Liver (tissue), 9 donors: ENCODE data around the gene TTYH2. TPM values are rescaled to one million over a fixed set of nuclear protein-coding genes. Genes with fewer than 3 reads are reported as not detected.

ENCODE experiments used
- DNase-seq: peaks from one replicate; pipeline ENCODE4 v3.0.0-alpha.2; 2017; ENCODE audit warnings: low spot score
- H3K27ac ChIP-seq, 2 donors: one replicate each; pipeline ENCODE4 v1.7.0; 2013; ENCODE audit warnings: inconsistent platforms in 2 of 2, low read length in 2 of 2, control low read depth in 1 of 2, low read depth in 1 of 2, mild to moderate bottlenecking in 1 of 2
- H3K27me3 ChIP-seq, 4 donors: one replicate each; pipeline versions ENCODE4 v1.6.1 to v1.7.0; 2013; ENCODE audit warnings: low read length in 3 of 4, inconsistent platforms in 1 of 4, mild to moderate bottlenecking in 1 of 4, moderate library complexity in 1 of 4; ENCODE audit not compliant: control insufficient read depth in 4 of 4, insufficient read depth in 4 of 4
- H3K36me3 ChIP-seq, 4 donors: one replicate each; pipeline versions ENCODE4 v1.6.1 to v1.7.0; 2013; ENCODE audit warnings: low read length in 3 of 4, mild to moderate bottlenecking in 3 of 4, low read depth in 1 of 4, moderate library complexity in 1 of 4; ENCODE audit not compliant: control insufficient read depth in 4 of 4, insufficient read depth in 3 of 4
- H3K4me1 ChIP-seq, 4 donors: one replicate each; pipeline versions ENCODE4 v1.6.1 to v1.7.0; 2013; ENCODE audit warnings: low read length in 3 of 4, mild to moderate bottlenecking in 3 of 4, moderate library complexity in 1 of 4; ENCODE audit not compliant: control insufficient read depth in 4 of 4, insufficient read depth in 4 of 4
- H3K4me3 ChIP-seq, 3 donors: one replicate each; pipeline versions ENCODE4 v1.6.1 to v1.7.0; 2013; ENCODE audit warnings: low read length in 3 of 3, control low read depth in 1 of 3, low read depth in 1 of 3, mild to moderate bottlenecking in 1 of 3
- H3K9ac ChIP-seq, 2 donors: one replicate each; pipeline ENCODE4 v1.7.0; 2013; ENCODE audit warnings: low read length in 2 of 2, mild to moderate bottlenecking in 2 of 2, moderate library complexity in 2 of 2, control low read depth in 1 of 2, low read depth in 1 of 2
- H3K9me3 ChIP-seq, 4 donors: one replicate each; pipeline versions ENCODE4 v1.6.1 to v1.7.0; 2013; ENCODE audit warnings: low read length in 3 of 4; ENCODE audit not compliant: control insufficient read depth in 4 of 4
- ATF3 ChIP-seq: IDR thresholded peaks from 2 replicates; pipeline ENCODE4 v1.6.1; 2016; ENCODE audit warnings: antibody characterized with exemption
- CTCF ChIP-seq: fragments of 150-350 bp; IDR thresholded peaks from 2 replicates; pipeline ENCODE4 v1.5.1; 2017; ENCODE audit warnings: improper control_type of control experiment, low read depth, low read length; ENCODE audit not compliant: missing input control
- EGR1 ChIP-seq, 2 donors: IDR thresholded peaks; 2 replicates each; pipeline ENCODE4 v1.6.1; 2016 to 2018; ENCODE audit warnings: antibody characterized with exemption in 2 of 2, low read depth in 2 of 2
- FOXA1 ChIP-seq: IDR thresholded peaks from 2 replicates; pipeline ENCODE4 v1.6.1; 2016; ENCODE audit warnings: antibody characterized with exemption
- FOXA2 ChIP-seq: IDR thresholded peaks from 2 replicates; pipeline ENCODE4 v1.6.1; 2016; ENCODE audit warnings: antibody characterized with exemption
- HNF4A ChIP-seq, 2 donors: conservative IDR thresholded peaks; 2 replicates each; pipeline ENCODE4 v1.6.1; 2016; ENCODE audit warnings: antibody characterized with exemption in 2 of 2, mild to moderate bottlenecking in 2 of 2
- MAX ChIP-seq: IDR thresholded peaks from 2 replicates; pipeline ENCODE4 v1.6.1; 2016; ENCODE audit warnings: antibody characterized with exemption
- NR2F2 ChIP-seq: IDR thresholded peaks from 2 replicates; pipeline ENCODE4 v1.6.1; 2016; ENCODE audit warnings: antibody characterized with exemption
- REST ChIP-seq: IDR thresholded peaks from 2 replicates; pipeline ENCODE4 v1.6.1; 2016; ENCODE audit warnings: antibody characterized with exemption, mild to moderate bottlenecking
- SP1 ChIP-seq: IDR thresholded peaks from 2 replicates; pipeline ENCODE4 v1.6.1; 2018; ENCODE audit warnings: antibody characterized with exemption, mild to moderate bottlenecking
- TAF1 ChIP-seq: conservative IDR thresholded peaks from 2 replicates; pipeline ENCODE4 v1.6.1; 2016; ENCODE audit warnings: antibody characterized with exemption, mild to moderate bottlenecking
- ZBTB33 ChIP-seq: IDR thresholded peaks from 2 replicates; pipeline ENCODE4 v1.6.1; 2016; ENCODE audit warnings: antibody characterized with exemption
- WGBS: extraction: QIAGEN DNeasy Blood & Tissue Kit; methylation state at CpG from one replicate; pipeline ENCODE4 v1.1.7; 2013; 5-methylcytosine and 5-hydroxymethylcytosine counted together
- polyA plus RNA-seq, 2 donors: library from polyadenylated mRNA; stranded (reverse) in 1 of 2; unstranded in 1 of 2; fragments of 200-250 nt in 1 of 2; fragments of >200 nt in 1 of 2; fragmentation: Nextera tagmentation in 1 of 2; extraction: Ambion mirVana in 1 of 2; gene quantifications; one replicate each; pipeline versions ENCODE4 v1.2.1 to v1.2.3, GENCODE V29; 2013 to 2015
- total RNA-seq, 2 donors: library from RNA; depleted of rRNA; stranded (reverse); fragments of >200 nt; gene quantifications; one replicate each; pipeline ENCODE4 v1.2.3, GENCODE V29; 2014
- donor health status: healthy.
- donor health status: healthy.
- donor health status: healthy.
- donor health status: healthy.
- donor health status: healthy.

The TTYH2 gene
- total and polyA plus RNA-seq, 4 donors, result 0.40 to 2.4 (median 0.99) TPM

GRCh38 chr17:74251569-74251968 lies 38.2 kb downstream of the TTYH2 start:
- Histone ChIP-seq H3K27me3 (no peaks in the 10 kb centered on the region), H3K36me3 (no peaks in the 10 kb centered on the region), H3K9me3 (no peaks in the 10 kb centered on the region), H3K27ac (no peak overlapping the region), H3K4me3 (no peak overlapping the region), H3K4me1 (no peaks in the 10 kb centered on the region), H3K9ac (no peak overlapping the region)
- WGBS, result 94% methylated on average over 6 of the region's 6 CpGs
- DNase-seq, result no peak
- no peak for TF ChIP-seq TAF1

- peaks cover 0 to 2% (median 0%) of the 10 kb centered on the region in 4 donors for H3K27me3 ChIP-seq
- 81% methylated on average over 8 of the region's 8 CpGs for WGBS
- no peak overlapping the region for H3K9ac ChIP-seq
- no peaks in the 10 kb centered on the region for H3K9me3 ChIP-seq
- no peak overlapping the region for H3K27ac ChIP-seq
- no peak for DNase-seq
- TF ChIP-seq TAF1 (no peak), NR2F2 (no peak), MAX (no peak), CTCF (no peak)
- H3K36me3 ChIP-seq, result no peaks in the 10 kb centered on the region
- H3K4me1 ChIP-seq, result no peaks in the 10 kb centered on the region
- no peak overlapping the region for H3K4me3 ChIP-seq
These were observed 38.8 kb downstream of the TTYH2 start for GRCh38 chr17:74252211-74252610.

GRCh38 chr17:74253036-74253435 lies 39.7 kb downstream of the TTYH2 start:
- Histone ChIP-seq H3K4me1 (no peaks in the 10 kb centered on the region), H3K27me3 (peaks cover 0 to 3% (median 0%) of the 10 kb centered on the region in 4 donors), H3K9me3 (no peaks in the 10 kb centered on the region), H3K36me3 (no peaks in the 10 kb centered on the region), H3K4me3 (no peak overlapping the region), H3K27ac (no peak overlapping the region), H3K9ac (no peak overlapping the region)
- TF ChIP-seq SP1 (no peak), ATF3 (no peak), FOXA2 (no peak), EGR1 (IDR thresholded peaks at IDR 0.05; ENCODE audit: low read depth in 2 of 2) (no peak), ZBTB33 (no peak), FOXA1 (no peak), CTCF (no peak), REST (no peak), TAF1 (no peak), HNF4A (conservative IDR thresholded peaks at IDR 0.05) (no peak)
- DNase-seq, result no peak
- 90% methylated on average over 13 of the region's 13 CpGs for WGBS
